ENCODE results near the gene DGCR2.
"Not testable (repeated sequence)": the region's sequence is repeated elsewhere in the genome, so short reads cannot be mapped to it uniquely, and the experiment has no call there.

The DGCR2 gene

GRCh38 chr22:19040888-19041703, 81.1 kb downstream of the DGCR2 start:
- no peak for DNase-seq (ENCODE audit: low spot score)

GRCh38 chr22:19040391-19040861, 81.8 kb downstream of the DGCR2 start:
- DNase-seq (ENCODE audit: low spot score): no peak

GRCh38 chr22:19039796-19040280, 82.4 kb downstream of the DGCR2 start:
- DNase-seq (ENCODE audit: low spot score): no peak

- no peak for DNase-seq (ENCODE audit: low spot score)
Observed at GRCh38 chr22:19039448-19039780, 82.8 kb downstream of the DGCR2 start.

- DNase-seq (ENCODE audit: low spot score): no peak
Observed at GRCh38 chr22:19038728-19039447, 83.3 kb downstream of the DGCR2 start.

- no peak for DNase-seq (ENCODE audit: low spot score)
Observed at GRCh38 chr22:19038164-19038546, 84.1 kb downstream of the DGCR2 start.

- no peak for DNase-seq (ENCODE audit: low spot score)
Observed at GRCh38 chr22:19037282-19038163, 84.7 kb downstream of the DGCR2 start.

- DNase-seq (ENCODE audit: low spot score): peak; percentile 45
Observed at GRCh38 chr22:19036523-19037273, 85.5 kb downstream of the DGCR2 start.

GRCh38 chr22:19036229-19036522, 86.0 kb downstream of the DGCR2 start:
- no peak for DNase-seq (ENCODE audit: low spot score)

GRCh38 chr22:19035474-19036228, 86.6 kb downstream of the DGCR2 start:
- DNase-seq (ENCODE audit: low spot score): no peak

GRCh38 chr22:19035126-19035473, 87.1 kb downstream of the DGCR2 start:
- DNase-seq (ENCODE audit: low spot score): not testable (repeated sequence)

- DNase-seq (ENCODE audit: low spot score): not testable (repeated sequence)
Observed at GRCh38 chr22:19034724-19035120, 87.5 kb downstream of the DGCR2 start.

GRCh38 chr22:19034031-19034723, 88.0 kb downstream of the DGCR2 start:
- not testable (repeated sequence) for DNase-seq (ENCODE audit: low spot score)

- DNase-seq (ENCODE audit: low spot score): not testable (repeated sequence)
Observed at GRCh38 chr22:19033568-19033905, 88.7 kb downstream of the DGCR2 start.

GRCh38 chr22:19032898-19033567, 89.2 kb downstream of the DGCR2 start:
- not testable (repeated sequence) for DNase-seq (ENCODE audit: low spot score)

- not testable (repeated sequence) for DNase-seq (ENCODE audit: low spot score)
Observed at GRCh38 chr22:19032156-19032785, 89.9 kb downstream of the DGCR2 start.

GRCh38 chr22:19030889-19031252, 91.3 kb downstream of the DGCR2 start:
- DNase-seq (ENCODE audit: low spot score): not testable (repeated sequence)

- DNase-seq (ENCODE audit: low spot score): not testable (repeated sequence)
Observed at GRCh38 chr22:19030226-19030888, 91.9 kb downstream of the DGCR2 start.
